ENCODE data around the gene FLYWCH1. TPM values are rescaled to one million over a fixed set of nuclear protein-coding genes. Genes with fewer than 3 reads are reported as not detected.

The FLYWCH1 gene
- total and polyA plus RNA-seq, 9 of the 15 experiments (the other 6 are each of a cell fraction or from before 2014, with no cell fraction given) = 0.18 to 33.6 (median 11.3) TPM

DNA sequence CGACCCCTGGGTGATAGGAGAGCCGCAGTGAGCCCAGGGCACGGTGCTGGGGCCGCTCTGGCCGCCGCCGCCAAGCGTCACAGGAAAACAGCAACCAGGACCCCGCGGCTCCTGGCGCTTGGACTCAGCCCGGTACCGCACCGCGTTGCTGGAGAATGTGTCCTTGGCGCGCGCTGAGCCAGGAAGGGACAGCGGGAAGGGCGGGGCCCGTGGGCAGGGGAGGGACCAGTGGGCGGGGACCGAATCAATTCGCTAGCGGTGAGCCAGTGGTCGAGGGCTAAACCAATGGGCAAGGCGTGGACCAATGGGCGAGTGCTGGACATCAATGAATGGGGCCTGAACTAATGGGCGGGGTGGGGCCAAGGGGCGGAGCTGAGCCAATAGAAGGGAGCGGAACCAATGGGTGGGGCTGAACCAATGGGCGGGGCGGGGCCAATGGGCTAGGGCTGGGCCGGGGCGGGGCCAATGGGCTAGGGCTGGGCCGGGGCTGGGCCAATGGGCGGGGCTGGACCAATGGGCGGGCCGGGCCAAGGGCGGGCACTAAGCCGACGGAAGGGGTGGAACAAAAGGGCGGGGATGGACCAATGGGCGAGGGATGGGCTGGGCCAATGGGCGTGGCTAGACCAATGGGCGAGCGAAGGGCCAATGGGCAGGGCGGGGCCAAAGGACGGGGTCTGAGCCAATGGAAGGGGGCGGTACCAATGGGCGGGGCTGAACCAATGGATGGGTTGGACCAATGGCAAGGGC lies 6.3 kb upstream of the FLYWCH1 start (continued):
- TF ChIP-seq PATZ1 (CRISPR knock-in tag; IDR thresholded peaks at IDR 0.05; ENCODE audit: borderline replicate concordance) = no peak
- TF ChIP-seq, protein P1, sequence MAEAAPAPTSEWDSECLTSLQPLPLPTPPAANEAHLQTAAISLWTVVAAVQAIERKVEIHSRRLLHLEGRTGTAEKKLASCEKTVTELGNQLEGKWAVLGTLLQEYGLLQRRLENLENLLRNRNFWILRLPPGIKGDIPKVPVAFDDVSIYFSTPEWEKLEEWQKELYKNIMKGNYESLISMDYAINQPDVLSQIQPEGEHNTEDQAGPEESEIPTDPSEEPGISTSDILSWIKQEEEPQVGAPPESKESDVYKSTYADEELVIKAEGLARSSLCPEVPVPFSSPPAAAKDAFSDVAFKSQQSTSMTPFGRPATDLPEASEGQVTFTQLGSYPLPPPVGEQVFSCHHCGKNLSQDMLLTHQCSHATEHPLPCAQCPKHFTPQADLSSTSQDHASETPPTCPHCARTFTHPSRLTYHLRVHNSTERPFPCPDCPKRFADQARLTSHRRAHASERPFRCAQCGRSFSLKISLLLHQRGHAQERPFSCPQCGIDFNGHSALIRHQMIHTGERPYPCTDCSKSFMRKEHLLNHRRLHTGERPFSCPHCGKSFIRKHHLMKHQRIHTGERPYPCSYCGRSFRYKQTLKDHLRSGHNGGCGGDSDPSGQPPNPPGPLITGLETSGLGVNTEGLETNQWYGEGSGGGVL (CRISPR knock-in tag; IDR thresholded peaks at IDR 0.05) = no peak
- TF ChIP-seq BRD4 (IDR thresholded peaks at IDR 0.05) = no peak
- no peak for TF ChIP-seq HMG20A (CRISPR knock-in tag; conservative IDR thresholded peaks at IDR 0.05)
- no peak for TF ChIP-seq GTF2A2 (tag; IDR thresholded peaks at IDR 0.05)
- TF ChIP-seq MAZ (CRISPR knock-in tag; conservative IDR thresholded peaks at IDR 0.05 in 1 of 2, IDR thresholded peaks at IDR 0.05 in 1 of 2) = peak; percentile 46 to 68; a peak in 2 of 4 replicates
- TF ChIP-seq MAFK (IDR thresholded peaks at IDR 0.05; ENCODE audit: low read length) = no peak
- TF ChIP-seq, protein P2, sequence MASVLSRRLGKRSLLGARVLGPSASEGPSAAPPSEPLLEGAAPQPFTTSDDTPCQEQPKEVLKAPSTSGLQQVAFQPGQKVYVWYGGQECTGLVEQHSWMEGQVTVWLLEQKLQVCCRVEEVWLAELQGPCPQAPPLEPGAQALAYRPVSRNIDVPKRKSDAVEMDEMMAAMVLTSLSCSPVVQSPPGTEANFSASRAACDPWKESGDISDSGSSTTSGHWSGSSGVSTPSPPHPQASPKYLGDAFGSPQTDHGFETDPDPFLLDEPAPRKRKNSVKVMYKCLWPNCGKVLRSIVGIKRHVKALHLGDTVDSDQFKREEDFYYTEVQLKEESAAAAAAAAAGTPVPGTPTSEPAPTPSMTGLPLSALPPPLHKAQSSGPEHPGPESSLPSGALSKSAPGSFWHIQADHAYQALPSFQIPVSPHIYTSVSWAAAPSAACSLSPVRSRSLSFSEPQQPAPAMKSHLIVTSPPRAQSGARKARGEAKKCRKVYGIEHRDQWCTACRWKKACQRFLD (CRISPR knock-in tag; IDR thresholded peaks at IDR 0.05) = no peak
- TF ChIP-seq KDM5B (IDR thresholded peaks at IDR 0.05; ENCODE audit: insufficient replicate concordance, low read depth, low read length) = peak; percentile 98
- TF ChIP-seq, protein P3, sequence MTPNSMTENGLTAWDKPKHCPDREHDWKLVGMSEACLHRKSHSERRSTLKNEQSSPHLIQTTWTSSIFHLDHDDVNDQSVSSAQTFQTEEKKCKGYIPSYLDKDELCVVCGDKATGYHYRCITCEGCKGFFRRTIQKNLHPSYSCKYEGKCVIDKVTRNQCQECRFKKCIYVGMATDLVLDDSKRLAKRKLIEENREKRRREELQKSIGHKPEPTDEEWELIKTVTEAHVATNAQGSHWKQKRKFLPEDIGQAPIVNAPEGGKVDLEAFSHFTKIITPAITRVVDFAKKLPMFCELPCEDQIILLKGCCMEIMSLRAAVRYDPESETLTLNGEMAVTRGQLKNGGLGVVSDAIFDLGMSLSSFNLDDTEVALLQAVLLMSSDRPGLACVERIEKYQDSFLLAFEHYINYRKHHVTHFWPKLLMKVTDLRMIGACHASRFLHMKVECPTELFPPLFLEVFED (CRISPR knock-in tag; conservative IDR thresholded peaks at IDR 0.05) = no peak
- TF ChIP-seq ZNF263 (CRISPR knock-in tag; IDR thresholded peaks at IDR 0.05; ENCODE audit: borderline replicate concordance) = no peak; the same call in 1 of the 2 replicates
- TF ChIP-seq ZBTB12 (CRISPR knock-in tag; IDR thresholded peaks at IDR 0.05) = no peak
- TF ChIP-seq TAF1 (IDR thresholded peaks at IDR 0.05; ENCODE audit: control insufficient read depth, extremely low read depth, insufficient read depth, low read length, severe bottlenecking) = peak; percentile 99

Data from K562 (cell line).